ENCODE data around the gene EXOC4. TPM values are rescaled to one million over a fixed set of nuclear protein-coding genes. Genes with fewer than 3 reads are reported as not detected.

The EXOC4 gene
- total RNA-seq, 1 experiment from 2014 or later = 91.9 TPM

DNA sequence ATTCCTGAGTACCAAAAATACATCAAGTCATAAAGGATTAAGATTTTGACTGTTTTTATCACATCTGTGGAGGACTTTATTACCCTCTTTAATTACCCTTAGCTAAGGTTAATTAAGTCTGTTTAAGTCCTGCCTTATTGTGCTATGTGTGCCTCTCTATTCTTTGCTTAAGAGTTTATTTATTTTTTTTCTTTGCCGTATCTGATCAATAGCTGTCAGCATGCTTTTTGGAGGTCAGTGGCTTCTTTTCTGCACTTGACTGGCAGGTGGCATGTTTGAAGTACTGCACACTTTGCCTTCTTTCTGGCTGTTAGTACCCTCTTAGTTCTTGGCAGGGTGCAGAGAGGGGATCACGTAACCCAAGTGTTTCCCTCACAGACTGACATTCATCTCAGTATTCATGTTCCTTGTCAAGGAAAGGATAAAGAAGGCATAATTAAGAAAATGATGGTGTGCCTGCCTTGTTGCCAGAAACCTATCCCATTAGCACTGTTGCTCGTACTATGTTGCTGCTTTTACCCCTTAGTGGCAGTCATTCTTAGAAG, 225.8 kb downstream of the EXOC4 start:
- H3K4me1 Mint-ChIP-seq (ENCODE audit: low read depth, unreplicated experiment) = peaks cover 8% of the 10 kb centered on the region
- DNase-seq = no peak
- TF ChIP-seq CTCF (IDR thresholded peaks at IDR 0.05; ENCODE audit: unreplicated experiment) = no peak
- intact Hi-C loops (cut with micrococcal nuclease; ENCODE audit: unreplicated experiment) = loop anchor here (10.0 kb wide), 1 partner anchor 64 kb away; no protein-coding TSS in a partner anchor
- H3K9me3 Mint-ChIP-seq (ENCODE audit: low read depth, unreplicated experiment) = no peaks in the 10 kb centered on the region
- no peak overlapping the region for H3K4me3 Mint-ChIP-seq (ENCODE audit: low read depth, unreplicated experiment)
- CTCF ChIA-PET = no interaction called here
- peaks cover 4% of the 10 kb centered on the region for H3K36me3 Mint-ChIP-seq (ENCODE audit: insufficient read depth, unreplicated experiment)
- no peak overlapping the region for H3K27ac Mint-ChIP-seq (ENCODE audit: unreplicated experiment)
- BruUV-seq (replicated peaks) = no TSS peak
- H3K27me3 Mint-ChIP-seq (ENCODE audit: unreplicated experiment) = no peaks in the 10 kb centered on the region

GRCh38 chr7:133479456-133480065, 226.7 kb downstream of the EXOC4 start:
- Mint-ChIP-seq H3K4me3 (ENCODE audit: low read depth, unreplicated experiment) (no peak overlapping the region), H3K4me1 (ENCODE audit: low read depth, unreplicated experiment) (peaks cover 8% of the 10 kb centered on the region), H3K9me3 (ENCODE audit: low read depth, unreplicated experiment) (no peaks in the 10 kb centered on the region), H3K27me3 (ENCODE audit: unreplicated experiment) (no peaks in the 10 kb centered on the region), H3K36me3 (ENCODE audit: insufficient read depth, unreplicated experiment) (peaks cover 4% of the 10 kb centered on the region), H3K27ac (ENCODE audit: unreplicated experiment) (no peak overlapping the region)
- CTCF ChIA-PET = no interaction called here
- TF ChIP-seq CTCF (IDR thresholded peaks at IDR 0.05; ENCODE audit: unreplicated experiment) = no peak
- no peak for DNase-seq
- BruUV-seq (replicated peaks) = no TSS peak
- intact Hi-C loops (cut with micrococcal nuclease; ENCODE audit: unreplicated experiment) = loop anchor here (10.0 kb wide), 1 partner anchor 65 kb away; no protein-coding TSS in a partner anchor

GRCh38 chr7:133480868-133481267, 228.0 kb downstream of the EXOC4 start:
- no peak for DNase-seq
- Mint-ChIP-seq H3K4me1 (ENCODE audit: low read depth, unreplicated experiment) (peaks cover 8% of the 10 kb centered on the region), H3K36me3 (ENCODE audit: insufficient read depth, unreplicated experiment) (peaks cover 4% of the 10 kb centered on the region), H3K9me3 (ENCODE audit: low read depth, unreplicated experiment) (no peaks in the 10 kb centered on the region), H3K4me3 (ENCODE audit: low read depth, unreplicated experiment) (no peak overlapping the region), H3K27ac (ENCODE audit: unreplicated experiment) (no peak overlapping the region), H3K27me3 (ENCODE audit: unreplicated experiment) (no peaks in the 10 kb centered on the region)
- TF ChIP-seq CTCF (IDR thresholded peaks at IDR 0.05; ENCODE audit: unreplicated experiment) = no peak
- intact Hi-C loops (cut with micrococcal nuclease; ENCODE audit: unreplicated experiment) = no loop called here
- CTCF ChIA-PET = no interaction called here
- no TSS peak for BruUV-seq (replicated peaks)

- CTCF ChIA-PET = no interaction called here
- no TSS peak for BruUV-seq (replicated peaks)
- H3K4me1 Mint-ChIP-seq (ENCODE audit: low read depth, unreplicated experiment) = peaks cover 8% of the 10 kb centered on the region
- no peak for TF ChIP-seq CTCF (IDR thresholded peaks at IDR 0.05; ENCODE audit: unreplicated experiment)
- DNase-seq = peak; percentile 3
- no peaks in the 10 kb centered on the region for H3K27me3 Mint-ChIP-seq (ENCODE audit: unreplicated experiment)
- H3K9me3 Mint-ChIP-seq (ENCODE audit: low read depth, unreplicated experiment) = no peaks in the 10 kb centered on the region
- H3K4me3 Mint-ChIP-seq (ENCODE audit: low read depth, unreplicated experiment) = no peak overlapping the region
- intact Hi-C loops (cut with micrococcal nuclease; ENCODE audit: unreplicated experiment) = no loop called here
- peaks cover 4% of the 10 kb centered on the region for H3K36me3 Mint-ChIP-seq (ENCODE audit: insufficient read depth, unreplicated experiment)
- H3K27ac Mint-ChIP-seq (ENCODE audit: unreplicated experiment) = no peak overlapping the region
Observed at GRCh38 chr7:133481676-133482075, 228.8 kb downstream of the EXOC4 start.

All from Calu3 (cell line).